Skeletal muscle tissue (tissue), 4 donors: ENCODE results near the gene AHRR. TPM values are rescaled to one million over a fixed set of nuclear protein-coding genes. Genes with fewer than 3 reads are reported as not detected.

Experiments
- H3K27ac ChIP-seq: one replicate; pipeline ENCODE4 v1.7.0; 2013; ENCODE audit warnings: mild to moderate bottlenecking, low read depth, low read length, inconsistent platforms
- H3K27me3 ChIP-seq, 3 donors: one replicate each; pipeline ENCODE4 v1.7.0; 2013; ENCODE audit warnings: low read length in 3 of 3; ENCODE audit not compliant: control insufficient read depth in 3 of 3, insufficient read depth in 3 of 3
- H3K36me3 ChIP-seq, 3 donors: one replicate each; pipeline ENCODE4 v1.7.0; 2013; ENCODE audit warnings: low read length in 3 of 3; ENCODE audit not compliant: control insufficient read depth in 3 of 3, insufficient read depth in 3 of 3
- H3K4me1 ChIP-seq, 3 donors: one replicate each; pipeline ENCODE4 v1.7.0; 2013; ENCODE audit warnings: low read length in 3 of 3, mild to moderate bottlenecking in 3 of 3; ENCODE audit not compliant: control insufficient read depth in 3 of 3, insufficient read depth in 3 of 3
- H3K4me3 ChIP-seq, 3 donors: one replicate each; pipeline ENCODE4 v1.7.0; 2013; ENCODE audit warnings: low read length in 3 of 3
- H3K9ac ChIP-seq, 3 donors: one replicate each; pipeline ENCODE4 v1.7.0; 2013; ENCODE audit warnings: low read length in 3 of 3, mild to moderate bottlenecking in 3 of 3, moderate library complexity in 2 of 3, low read depth in 1 of 3
- H3K9me3 ChIP-seq, 3 donors: one replicate each; pipeline ENCODE4 v1.7.0; 2013; ENCODE audit warnings: low read length in 3 of 3; ENCODE audit not compliant: control insufficient read depth in 3 of 3
- total RNA-seq: library from RNA; depleted of rRNA; stranded (reverse); fragments of >200 nt; gene quantifications from one replicate; pipeline ENCODE4 v1.2.3, GENCODE V29; 2014
- donor health status: Osteomylitis.

The AHRR gene
- total RNA-seq, 1 donor from 2014 or later = 1.0 TPM

DNA sequence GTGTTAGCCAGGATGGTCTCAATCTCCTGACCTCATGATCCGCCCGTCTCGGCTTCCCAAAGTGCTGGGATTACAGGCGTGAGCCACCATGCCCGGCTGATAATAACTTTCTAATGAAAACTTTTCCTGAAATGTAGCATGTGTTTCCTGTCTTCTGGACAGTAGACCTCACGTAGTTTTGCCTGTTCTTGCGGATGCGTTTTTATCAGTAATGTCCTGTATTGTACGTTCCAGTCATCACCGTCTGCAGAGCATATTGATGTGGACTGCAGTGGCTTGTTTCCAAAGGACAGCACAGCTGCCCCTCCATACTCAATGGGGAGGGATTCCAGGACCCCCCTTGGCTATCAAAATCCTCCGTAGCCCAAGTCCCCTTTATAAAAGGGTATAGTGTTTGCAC lies 134.3 kb downstream of the AHRR start:
- H3K27me3 ChIP-seq = no peaks in the 10 kb centered on the region
- H3K9me3 ChIP-seq = peaks cover 0 to 4% (median 3%) of the 10 kb centered on the region in 3 donors
- H3K4me1 ChIP-seq = no peaks in the 10 kb centered on the region
- H3K4me3 ChIP-seq = no peak overlapping the region
- H3K9ac ChIP-seq = no peak overlapping the region
- H3K27ac ChIP-seq = no peak overlapping the region
- peaks cover 64 to 80% (median 78%) of the 10 kb centered on the region in 3 donors for H3K36me3 ChIP-seq

DNA sequence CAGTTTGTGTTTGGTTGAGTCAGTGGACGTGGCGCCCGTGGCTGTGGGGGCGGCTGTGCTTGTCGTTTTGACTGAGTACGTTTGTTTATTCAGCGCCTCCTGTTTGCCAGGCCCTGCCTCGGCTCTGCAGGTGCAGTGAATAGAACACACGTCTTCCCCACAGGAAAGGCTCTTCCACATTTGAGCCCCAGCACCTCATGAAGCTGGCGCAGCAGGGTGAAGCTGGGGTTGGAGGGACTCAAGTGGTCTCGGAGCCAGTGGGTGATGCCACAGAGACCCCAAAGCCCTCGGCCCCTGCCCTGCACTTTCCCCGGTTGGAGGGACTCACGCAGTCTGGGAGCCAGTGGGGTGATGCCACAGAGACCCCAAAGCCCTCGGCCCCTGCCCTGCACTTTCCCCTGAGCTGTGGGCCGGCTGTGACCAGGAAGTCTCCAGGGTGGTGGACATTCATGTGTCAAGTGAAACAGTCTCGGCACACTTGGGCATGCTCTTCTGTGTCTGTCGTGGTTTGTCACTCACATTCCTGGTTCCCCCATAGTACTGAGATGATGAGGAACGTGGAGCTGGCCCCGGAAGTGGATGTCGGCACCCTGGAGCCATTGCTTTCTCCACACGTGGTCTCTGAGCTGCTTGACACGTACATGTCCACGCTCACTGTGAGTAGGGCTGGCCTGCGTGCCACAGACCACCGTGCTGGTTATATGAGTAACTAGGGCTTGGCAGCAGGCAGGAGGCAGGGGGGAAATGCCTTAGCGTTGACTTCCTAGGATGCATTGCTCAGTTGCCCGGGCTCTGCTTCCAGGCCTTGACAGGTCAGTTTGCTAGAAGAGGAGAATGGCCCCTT lies 135.1 kb downstream of the AHRR start:
- Histone ChIP-seq H3K9ac (no peak overlapping the region), H3K27ac (no peak overlapping the region), H3K9me3 (peaks cover 0 to 4% (median under 1%) of the 10 kb centered on the region in 3 donors), H3K4me3 (no peak overlapping the region), H3K36me3 (peaks cover 64 to 74% (median 74%) of the 10 kb centered on the region in 3 donors), H3K27me3 (no peaks in the 10 kb centered on the region), H3K4me1 (no peaks in the 10 kb centered on the region)

DNA sequence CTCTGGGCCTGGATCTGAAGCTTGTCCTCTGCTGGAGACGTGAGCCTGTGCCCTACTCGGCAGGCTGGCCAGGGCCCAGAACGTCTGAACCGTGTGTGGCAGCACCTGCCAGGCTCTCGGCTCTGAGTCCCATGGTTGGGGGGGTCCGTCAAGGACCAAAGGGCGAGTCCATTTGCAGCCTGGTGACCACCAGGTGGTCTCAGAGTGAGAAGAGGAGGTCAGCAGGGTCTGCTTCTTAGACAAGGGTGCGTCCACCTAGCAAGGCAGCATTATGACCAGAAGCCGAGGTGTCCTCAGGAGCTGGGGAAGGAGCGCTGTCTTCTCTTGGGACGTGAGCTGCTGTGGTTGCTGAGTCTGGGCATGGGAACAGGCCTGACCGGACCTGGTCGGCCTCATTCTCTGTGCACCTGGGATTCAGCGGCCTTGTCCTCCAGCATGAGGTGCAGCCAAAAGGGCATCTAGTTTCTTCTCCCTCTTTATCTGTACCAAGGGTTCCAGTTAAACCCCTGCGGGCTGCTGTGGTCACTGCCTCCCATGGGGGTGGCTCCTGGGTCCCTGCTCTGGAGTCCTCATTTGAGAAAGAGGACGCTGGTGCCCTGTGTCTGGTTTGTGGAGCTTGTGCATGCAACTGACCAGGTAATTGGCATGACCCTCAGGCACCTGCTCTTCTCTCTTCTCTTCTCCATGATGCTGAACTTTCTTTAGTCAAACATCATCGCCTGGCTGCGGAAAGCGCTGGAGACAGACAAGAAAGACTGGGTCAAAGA lies 135.9 kb downstream of the AHRR start:
- H3K27me3 ChIP-seq = no peaks in the 10 kb centered on the region
- no peak overlapping the region for H3K27ac ChIP-seq
- no peaks in the 10 kb centered on the region for H3K9me3 ChIP-seq
- no peak overlapping the region for H3K9ac ChIP-seq
- H3K36me3 ChIP-seq = peaks cover 70 to 78% (median 74%) of the 10 kb centered on the region in 3 donors
- no peaks in the 10 kb centered on the region for H3K4me1 ChIP-seq
- no peak overlapping the region for H3K4me3 ChIP-seq

DNA sequence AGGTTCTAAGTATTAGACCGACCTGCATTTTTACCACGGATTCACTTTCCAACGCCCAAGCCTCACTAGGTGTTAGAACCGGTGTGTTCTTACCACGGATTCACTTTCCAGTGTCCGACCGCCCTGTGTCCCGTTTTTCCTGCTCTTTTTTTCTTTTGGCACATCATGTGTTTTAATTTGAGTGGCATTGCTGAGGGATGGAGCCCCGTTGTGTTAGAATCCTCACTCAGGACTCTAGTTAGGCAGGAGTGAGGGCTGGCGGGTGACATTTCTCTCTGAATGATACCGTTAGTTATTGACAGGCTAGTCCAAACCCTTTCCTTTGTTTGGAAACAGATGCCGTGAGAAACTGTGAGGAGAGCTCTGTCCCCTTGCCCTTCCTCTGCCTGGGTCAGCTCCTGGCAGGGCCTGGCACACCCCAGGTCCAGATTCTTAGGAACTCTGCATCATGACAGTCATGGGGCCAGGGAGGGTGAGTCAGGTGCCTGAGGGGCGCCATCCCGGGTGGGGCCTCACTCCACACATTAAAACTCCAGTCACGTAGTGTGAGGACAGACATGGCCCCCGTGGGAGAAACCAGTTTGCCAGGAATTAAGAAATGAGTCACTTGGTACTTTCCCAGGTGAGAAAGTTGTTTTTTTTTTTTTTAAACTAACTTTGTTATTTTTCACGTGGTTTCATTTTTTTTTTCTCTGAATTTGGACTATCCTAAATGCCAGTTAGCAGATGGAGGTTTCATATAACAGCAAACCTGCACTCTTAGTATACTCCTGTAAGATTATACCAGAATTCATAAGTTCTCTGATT lies 137.2 kb downstream of the AHRR start:
- Histone ChIP-seq H3K9ac (no peak overlapping the region), H3K27ac (no peak overlapping the region), H3K36me3 (peaks cover 58 to 72% (median 72%) of the 10 kb centered on the region in 3 donors), H3K4me3 (no peak overlapping the region), H3K27me3 (no peaks in the 10 kb centered on the region), H3K4me1 (no peaks in the 10 kb centered on the region), H3K9me3 (no peaks in the 10 kb centered on the region)

DNA sequence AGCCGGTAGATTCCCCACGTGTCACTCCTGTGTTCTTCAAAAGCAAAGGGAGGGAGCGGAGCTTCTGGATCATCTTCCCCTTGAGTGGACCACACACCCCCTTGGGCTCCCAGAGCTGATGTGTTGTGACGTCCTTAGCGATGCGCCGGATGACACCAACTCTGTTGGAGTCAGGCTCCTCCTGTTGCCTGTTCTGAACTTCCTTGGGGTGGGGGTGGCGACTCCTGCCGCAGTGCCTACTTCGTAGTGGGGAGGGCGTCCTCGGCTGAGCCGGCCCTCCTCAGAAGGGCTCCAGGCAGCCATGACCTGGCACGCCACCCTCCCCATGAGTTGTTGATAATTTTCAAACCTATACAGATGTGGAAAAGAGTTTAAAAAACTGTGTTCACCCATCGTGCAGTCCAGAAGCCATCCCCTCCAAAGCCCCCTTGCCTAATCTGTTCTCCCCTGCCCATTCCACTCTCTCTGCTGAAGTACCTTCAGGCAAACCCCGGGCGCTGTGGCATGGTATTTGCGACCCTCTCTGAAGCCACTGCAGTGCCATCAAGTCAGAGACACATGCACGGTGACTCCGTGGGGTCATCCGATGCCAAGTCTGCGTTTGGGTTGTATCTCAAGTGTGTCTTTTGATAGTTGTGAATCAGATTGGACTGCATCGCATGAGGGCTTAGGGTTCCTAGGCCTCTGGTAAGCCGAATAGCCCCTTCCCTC lies 138.2 kb downstream of the AHRR start:
- H3K4me3 ChIP-seq = no peak overlapping the region
- H3K27me3 ChIP-seq = no peaks in the 10 kb centered on the region
- no peak overlapping the region for H3K9ac ChIP-seq
- no peaks in the 10 kb centered on the region for H3K9me3 ChIP-seq
- H3K4me1 ChIP-seq = no peaks in the 10 kb centered on the region
- peaks cover 58 to 74% (median 71%) of the 10 kb centered on the region in 3 donors for H3K36me3 ChIP-seq
- no peak overlapping the region for H3K27ac ChIP-seq

DNA sequence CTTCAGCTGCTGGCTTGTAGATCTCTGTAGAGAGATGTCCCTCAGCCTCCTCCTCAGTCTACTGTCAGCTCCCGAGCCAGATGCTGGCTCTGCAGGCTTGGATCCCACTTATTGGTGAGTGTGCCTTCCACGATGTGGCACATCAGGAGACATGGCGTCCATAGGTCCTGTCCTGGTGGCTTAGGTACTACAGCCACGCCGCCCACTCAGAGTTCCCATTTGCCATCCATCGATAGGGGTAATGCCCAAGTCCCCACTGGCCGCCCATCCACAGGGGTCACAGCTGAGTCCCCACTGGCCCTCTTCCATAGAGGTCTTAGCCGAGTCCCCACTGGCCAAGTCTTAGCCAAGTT lies 138.7 kb downstream of the AHRR start:
- Histone ChIP-seq H3K4me3 (no peak overlapping the region), H3K27me3 (no peaks in the 10 kb centered on the region), H3K9me3 (no peaks in the 10 kb centered on the region), H3K36me3 (peaks cover 58 to 75% (median 69%) of the 10 kb centered on the region in 3 donors), H3K4me1 (no peaks in the 10 kb centered on the region), H3K27ac (no peak overlapping the region), H3K9ac (no peak overlapping the region)

DNA sequence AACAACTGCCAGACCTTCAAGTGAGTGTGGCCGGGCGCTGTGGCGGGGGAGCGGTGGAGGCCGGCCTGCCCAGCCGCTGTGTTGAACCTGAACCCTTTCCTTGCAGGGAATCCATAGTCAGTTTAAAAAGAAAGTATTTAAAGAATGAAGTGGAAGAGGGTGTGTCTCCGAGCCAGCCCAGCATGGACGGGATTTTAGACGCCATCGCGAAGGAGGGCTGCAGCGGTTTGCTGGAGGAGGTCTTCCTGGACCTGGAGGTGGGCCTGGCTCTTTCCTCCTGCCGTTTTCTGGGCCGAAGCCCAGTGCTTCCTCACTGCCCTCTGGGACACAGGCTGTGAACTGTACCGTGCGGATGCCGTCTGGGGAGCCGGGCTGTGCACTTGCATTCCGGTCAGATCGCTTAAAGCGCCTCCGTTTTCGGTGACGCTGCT lies 140.6 kb downstream of the AHRR start:
- H3K4me3 ChIP-seq = no peak overlapping the region
- no peaks in the 10 kb centered on the region for H3K9me3 ChIP-seq
- H3K36me3 ChIP-seq = peaks cover 60 to 87% (median 72%) of the 10 kb centered on the region in 3 donors
- no peak overlapping the region for H3K27ac ChIP-seq
- no peak overlapping the region for H3K9ac ChIP-seq
- no peaks in the 10 kb centered on the region for H3K4me1 ChIP-seq
- no peaks in the 10 kb centered on the region for H3K27me3 ChIP-seq

DNA sequence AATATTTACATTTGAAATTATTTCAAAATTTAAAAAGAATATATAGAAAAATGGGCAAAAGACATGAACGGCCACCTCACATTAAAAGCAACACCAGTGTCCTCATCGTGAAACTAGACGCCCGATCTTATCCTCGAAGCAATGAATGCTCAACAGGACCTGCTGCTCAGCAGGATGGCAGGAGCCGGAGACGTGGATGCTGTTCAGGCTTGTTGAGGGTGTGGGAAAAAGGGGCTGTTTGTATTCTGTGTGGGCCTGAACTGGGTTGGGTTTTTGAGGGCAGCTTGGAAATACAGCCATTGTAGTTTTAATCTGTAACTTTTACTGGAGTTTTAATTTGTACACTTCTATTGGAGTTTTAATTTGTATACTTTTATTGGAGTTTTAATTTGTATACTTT lies 141.8 kb downstream of the AHRR start:
- Histone ChIP-seq H3K27ac (no peak overlapping the region), H3K9me3 (no peaks in the 10 kb centered on the region), H3K36me3 (peaks cover 49 to 76% (median 63%) of the 10 kb centered on the region in 3 donors), H3K4me1 (no peaks in the 10 kb centered on the region), H3K9ac (no peak overlapping the region), H3K27me3 (no peaks in the 10 kb centered on the region), H3K4me3 (no peak overlapping the region)

DNA sequence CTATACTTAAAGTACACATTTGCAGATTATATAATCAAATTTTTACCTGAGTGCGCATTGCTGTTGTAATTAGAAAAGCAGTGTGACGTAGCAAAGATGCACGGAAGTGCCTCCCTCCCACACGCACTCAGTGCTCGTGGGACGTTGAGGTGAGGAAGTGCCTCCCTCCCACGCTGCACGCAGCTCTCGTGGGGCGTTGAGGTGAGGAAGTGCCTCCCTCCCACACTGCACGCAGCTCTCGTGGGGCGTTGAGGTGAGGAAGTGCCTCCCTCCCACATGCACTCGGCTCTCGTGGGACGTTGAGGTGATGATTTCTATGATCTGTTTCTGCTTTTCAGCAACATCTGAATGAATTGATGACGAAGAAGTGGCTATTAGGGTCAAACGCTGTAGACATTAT lies 142.4 kb downstream of the AHRR start:
- no peaks in the 10 kb centered on the region for H3K27me3 ChIP-seq
- no peak overlapping the region for H3K9ac ChIP-seq
- H3K36me3 ChIP-seq = peaks cover 46 to 70% (median 56%) of the 10 kb centered on the region in 3 donors
- H3K9me3 ChIP-seq = no peaks in the 10 kb centered on the region
- no peak overlapping the region for H3K27ac ChIP-seq
- H3K4me3 ChIP-seq = no peak overlapping the region
- H3K4me1 ChIP-seq = no peaks in the 10 kb centered on the region
